Keratinocyte (primary cell): ENCODE results near the gene SLC7A4. TPM values are rescaled to one million over a fixed set of nuclear protein-coding genes. Genes with fewer than 3 reads are reported as not detected.

ENCODE experiments used
- DNase-seq: peaks from one replicate; pipeline ENCODE4 v3.0.0-alpha.2; 2011; ENCODE audit warnings: low read depth, missing footprints, low spot score
- FAIRE-seq: peaks from 2 replicates; lab custom pipeline; 2011; peaks lifted over from hg19 to GRCh38; lab: Jason Lieb, UNC
- H2AFZ ChIP-seq: 2 replicates; pipeline ENCODE4 v1.6.0; 2012; ENCODE audit warnings: low read length, control low read depth, inconsistent platforms; ENCODE audit not compliant: control insufficient read depth
- H3K27ac ChIP-seq: 2 replicates; pipeline ENCODE4 v1.5.1; 2011; ENCODE audit warnings: low read length; ENCODE audit not compliant: control insufficient read depth, insufficient read depth
- H3K27me3 ChIP-seq: 3 replicates; pipeline ENCODE4 v1.6.0; 2011; ENCODE audit warnings: low read length; ENCODE audit not compliant: control insufficient read depth, insufficient read depth; ENCODE audit errors: extremely low read depth
- H3K36me3 ChIP-seq, 2 experiments: 2 replicates in 1 of 2; 3 replicates in 1 of 2; pipeline ENCODE4 v1.5.1; 2011; ENCODE audit warnings: low read length in 2 of 2, mild to moderate bottlenecking in 1 of 2; ENCODE audit not compliant: control insufficient read depth in 2 of 2, insufficient read depth in 2 of 2; ENCODE audit errors: extremely low read depth in 1 of 2
- H3K4me1 ChIP-seq: 3 replicates; pipeline ENCODE4 v1.5.1; 2011; ENCODE audit warnings: low read length; ENCODE audit not compliant: control insufficient read depth, insufficient read depth; ENCODE audit errors: extremely low read depth
- H3K4me2 ChIP-seq: 3 replicates; pipeline ENCODE4 v1.6.0; 2011; ENCODE audit warnings: low read depth, low read length; ENCODE audit not compliant: control insufficient read depth, insufficient read depth; ENCODE audit errors: extremely low read depth
- H3K4me3 ChIP-seq, 3 experiments: fragments of 200-600 bp in 1 of 3; sonication (generic) in 1 of 3; 2 replicates in 2 of 3; 3 replicates in 1 of 3; pipeline ENCODE4 v1.5.1; 2011 to 2016; ENCODE audit warnings: low read length in 3 of 3, mild to moderate bottlenecking in 3 of 3, control low read depth in 2 of 3, inconsistent platforms in 1 of 3, low read depth in 1 of 3, mixed read lengths in 1 of 3, mixed run types in 1 of 3, moderate library complexity in 1 of 3; ENCODE audit not compliant: control insufficient read depth in 2 of 3, insufficient read depth in 2 of 3; ENCODE audit errors: extremely low read depth in 1 of 3
- H3K79me2 ChIP-seq: 2 replicates; pipeline ENCODE4 v1.6.0; 2012; ENCODE audit warnings: low read length; ENCODE audit not compliant: control insufficient read depth, insufficient read depth
- H3K9ac ChIP-seq: 3 replicates; pipeline ENCODE4 v1.6.0; 2011; ENCODE audit warnings: low read length; ENCODE audit not compliant: control insufficient read depth, insufficient read depth; ENCODE audit errors: extremely low read depth
- H3K9me1 ChIP-seq: 3 replicates; pipeline ENCODE4 v1.6.0; 2011; ENCODE audit warnings: low read length; ENCODE audit not compliant: control insufficient read depth, insufficient read depth; ENCODE audit errors: extremely low read depth
- H3K9me3 ChIP-seq: 2 replicates; pipeline ENCODE4 v1.5.1; 2012; ENCODE audit warnings: low read depth, low read length; ENCODE audit not compliant: control insufficient read depth
- H4K20me1 ChIP-seq: 3 replicates; pipeline ENCODE4 v1.6.0; 2011; ENCODE audit warnings: low read length; ENCODE audit not compliant: control insufficient read depth, insufficient read depth; ENCODE audit errors: extremely low read depth
- CTCF ChIP-seq, 3 experiments: IDR thresholded peaks in 1 of 3; conservative IDR thresholded peaks in 1 of 3; optimal IDR thresholded peaks in 1 of 3; 2 replicates in 2 of 3; 3 replicates in 1 of 3; pipeline versions ENCODE3 to v1.5.1; 2011; ENCODE audit warnings: low read length in 3 of 3, mild to moderate bottlenecking in 3 of 3, moderate library complexity in 2 of 3, control low read depth in 1 of 3, inconsistent platforms in 1 of 3; ENCODE audit not compliant: insufficient read depth in 2 of 3; ENCODE audit errors: extremely low read depth in 1 of 3
- EZH2 ChIP-seq: IDR thresholded peaks from one replicate; pipeline ENCODE4 v1.6.1; 2012; ENCODE audit warnings: inconsistent platforms, mild to moderate bottlenecking, low read length, moderate library complexity
- dilution Hi-C: fragments of 300-500 bp; cut with MboI; formaldehyde crosslinking; loops from one replicate; pipeline ENCODE4 v1.7.0; 2020; ENCODE audit warnings: low sequenced_read_pairs; ENCODE audit not compliant: extremely low pct_ligation_motif_present
- polyA plus RNA-seq, 5 experiments: library from polyadenylated mRNA; depleted of rRNA in 3 of 5; stranded (reverse) in 3 of 5; stranded (forward) in 1 of 5; unstranded in 1 of 5; fragments of >200 nt; gene quantifications; 1 replicate in 1 of 5; 2 replicates in 3 of 5; 3 replicates in 1 of 5; pipeline versions ENCODE4 v1.2.1 to v1.2.3, GENCODE V29; 2011 to 2012; ENCODE audit warnings: missing spikeins in 2 of 5, low read depth in 1 of 5, low replicate concordance in 1 of 5

The SLC7A4 gene
- polyA plus RNA-seq, 1 donor (not counting 4 experiments of a cell fraction or from before 2014, with no cell fraction given), result 0.10 TPM

GRCh38 chr22:21070690-21071615 lies 38.6 kb upstream of the SLC7A4 start:
- dilution Hi-C loops, result no loop called here
- Histone ChIP-seq H3K9me1 (no peaks in the 10 kb centered on the region), H3K4me3 (no peak overlapping the region), H3K9ac (no peak overlapping the region), H3K9me3 (no peaks in the 10 kb centered on the region), H2AFZ (no peak overlapping the region), H4K20me1 (no peaks in the 10 kb centered on the region), H3K4me2 (no peak overlapping the region), H3K36me3 (no peaks in the 10 kb centered on the region), H3K27me3 (peaks cover under 1% of the 10 kb centered on the region), H3K79me2 (no peaks in the 10 kb centered on the region), H3K4me1 (peaks cover 21% of the 10 kb centered on the region), H3K27ac (no peak overlapping the region)
- TF ChIP-seq CTCF (optimal IDR thresholded peaks at IDR 0.05 in 1 of 3, IDR thresholded peaks at IDR 0.05 in 1 of 3, conservative IDR thresholded peaks at IDR 0.05 in 1 of 3; ENCODE audit: extremely low read depth in 1 of 3, insufficient read depth in 2 of 3, low read length in 3 of 3) (no peak), EZH2 (no peak)
- DNase-seq, result no peak
- no peak for FAIRE-seq

DNA sequence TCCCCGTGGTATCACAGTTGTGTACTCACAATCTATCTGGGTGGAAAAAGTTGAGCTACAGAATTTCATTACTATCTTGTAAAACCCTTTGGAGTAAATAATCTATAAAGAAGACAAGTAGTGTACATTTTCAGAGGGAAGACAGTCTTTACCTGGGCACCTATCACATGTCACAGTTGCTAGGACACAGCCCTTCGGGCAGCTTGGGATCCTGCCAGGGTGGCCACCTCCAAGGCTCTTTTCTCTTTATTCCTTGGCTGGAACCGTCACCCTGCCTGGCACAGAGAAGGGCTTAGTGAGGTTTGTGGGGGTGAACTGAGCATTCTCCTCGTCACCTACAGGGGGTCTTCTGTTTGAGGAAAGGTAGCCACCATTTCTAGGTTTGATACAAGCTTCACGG lies 37.0 kb upstream of the SLC7A4 start:
- Histone ChIP-seq H4K20me1 (no peaks in the 10 kb centered on the region), H3K27ac (no peak overlapping the region), H3K9ac (no peak overlapping the region), H2AFZ (no peak overlapping the region), H3K4me2 (no peak overlapping the region), H3K9me3 (no peaks in the 10 kb centered on the region), H3K9me1 (no peaks in the 10 kb centered on the region), H3K79me2 (no peaks in the 10 kb centered on the region), H3K36me3 (no peaks in the 10 kb centered on the region), H3K4me1 (peaks cover 19% of the 10 kb centered on the region), H3K4me3 (no peak overlapping the region), H3K27me3 (peaks cover 8% of the 10 kb centered on the region)
- no peak for TF ChIP-seq CTCF (optimal IDR thresholded peaks at IDR 0.05 in 1 of 3, IDR thresholded peaks at IDR 0.05 in 1 of 3, conservative IDR thresholded peaks at IDR 0.05 in 1 of 3; ENCODE audit: extremely low read depth in 1 of 3, insufficient read depth in 2 of 3, low read length in 3 of 3)
- TF ChIP-seq EZH2, result no peak
- FAIRE-seq, result no peak
- dilution Hi-C loops, result no loop called here
- no peak for DNase-seq
